ENCODE measurements around the gene EPG5.

The EPG5 gene

DNA sequence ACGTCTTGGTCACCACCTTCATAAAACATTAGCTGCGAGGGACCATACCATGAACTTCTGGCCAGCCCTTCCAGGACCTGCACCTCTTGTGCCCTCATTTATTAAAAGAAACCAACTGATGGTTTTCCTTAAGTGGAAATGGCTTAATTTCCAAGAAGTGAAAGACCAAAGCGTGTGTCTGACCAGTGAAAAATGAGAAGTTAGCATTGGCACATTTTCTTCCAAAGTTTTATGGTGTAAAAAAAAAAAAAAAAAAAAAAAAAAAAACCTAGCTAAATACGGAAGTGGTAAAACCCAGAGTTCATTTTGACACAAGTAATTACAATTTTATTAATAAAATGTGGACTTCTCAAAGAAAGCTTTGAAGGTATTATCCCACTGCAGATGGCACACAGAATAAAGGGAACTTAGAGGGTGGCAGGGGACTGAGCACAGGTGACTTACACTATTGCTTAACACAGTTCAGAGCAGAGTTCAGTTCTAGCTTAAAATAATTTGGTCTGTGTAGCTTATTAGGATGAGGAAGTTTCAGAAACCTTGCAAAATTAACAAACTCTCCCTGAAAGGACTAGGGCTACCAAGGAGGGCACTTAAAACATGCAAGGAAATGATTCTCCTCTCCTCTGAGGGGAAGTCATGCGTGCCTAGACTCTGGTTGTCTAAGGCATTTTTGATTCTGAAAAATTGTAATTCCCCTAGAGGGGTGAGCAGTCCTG is 42.2 kb upstream of the EPG5 start:
- no peak for TF ChIP-seq OSR1 (CRISPR knock-in tag; IDR thresholded peaks at IDR 0.05)
- no peak for TF ChIP-seq PPARA (CRISPR knock-in tag; IDR thresholded peaks at IDR 0.05; ENCODE audit: borderline replicate concordance)
- TF ChIP-seq, protein P1, sequence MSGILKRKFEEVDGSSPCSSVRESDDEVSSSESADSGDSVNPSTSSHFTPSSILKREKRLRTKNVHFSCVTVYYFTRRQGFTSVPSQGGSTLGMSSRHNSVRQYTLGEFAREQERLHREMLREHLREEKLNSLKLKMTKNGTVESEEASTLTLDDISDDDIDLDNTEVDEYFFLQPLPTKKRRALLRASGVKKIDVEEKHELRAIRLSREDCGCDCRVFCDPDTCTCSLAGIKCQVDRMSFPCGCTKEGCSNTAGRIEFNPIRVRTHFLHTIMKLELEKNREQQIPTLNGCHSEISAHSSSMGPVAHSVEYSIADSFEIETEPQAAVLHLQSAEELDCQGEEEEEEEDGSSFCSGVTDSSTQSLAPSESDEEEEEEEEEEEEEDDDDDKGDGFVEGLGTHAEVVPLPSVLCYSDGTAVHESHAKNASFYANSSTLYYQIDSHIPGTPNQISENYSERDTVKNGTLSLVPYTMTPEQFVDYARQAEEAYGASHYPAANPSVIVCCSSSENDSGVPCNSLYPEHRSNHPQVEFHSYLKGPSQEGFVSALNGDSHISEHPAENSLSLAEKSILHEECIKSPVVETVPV (CRISPR knock-in tag; IDR thresholded peaks at IDR 0.05): no peak
- no peak for TF ChIP-seq ESRRG (CRISPR knock-in tag; IDR thresholded peaks at IDR 0.05)
- TF ChIP-seq, protein P2, sequence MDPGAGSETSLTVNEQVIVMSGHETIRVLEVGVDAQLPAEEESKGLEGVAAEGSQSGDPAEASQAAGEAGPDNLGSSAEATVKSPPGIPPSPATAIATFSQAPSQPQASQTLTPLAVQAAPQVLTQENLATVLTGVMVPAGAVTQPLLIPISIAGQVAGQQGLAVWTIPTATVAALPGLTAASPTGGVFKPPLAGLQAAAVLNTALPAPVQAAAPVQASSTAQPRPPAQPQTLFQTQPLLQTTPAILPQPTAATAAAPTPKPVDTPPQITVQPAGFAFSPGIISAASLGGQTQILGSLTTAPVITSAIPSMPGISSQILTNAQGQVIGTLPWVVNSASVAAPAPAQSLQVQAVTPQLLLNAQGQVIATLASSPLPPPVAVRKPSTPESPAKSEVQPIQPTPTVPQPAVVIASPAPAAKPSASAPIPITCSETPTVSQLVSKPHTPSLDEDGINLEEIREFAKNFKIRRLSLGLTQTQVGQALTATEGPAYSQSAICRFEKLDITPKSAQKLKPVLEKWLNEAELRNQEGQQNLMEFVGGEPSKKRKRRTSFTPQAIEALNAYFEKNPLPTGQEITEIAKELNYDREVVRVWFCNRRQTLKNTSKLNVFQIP (CRISPR knock-in tag; IDR thresholded peaks at IDR 0.05; ENCODE audit: borderline replicate concordance, low read depth): no peak
- no peak for TF ChIP-seq ZFP3 (CRISPR knock-in tag; IDR thresholded peaks at IDR 0.05)
- TF ChIP-seq, protein P3, sequence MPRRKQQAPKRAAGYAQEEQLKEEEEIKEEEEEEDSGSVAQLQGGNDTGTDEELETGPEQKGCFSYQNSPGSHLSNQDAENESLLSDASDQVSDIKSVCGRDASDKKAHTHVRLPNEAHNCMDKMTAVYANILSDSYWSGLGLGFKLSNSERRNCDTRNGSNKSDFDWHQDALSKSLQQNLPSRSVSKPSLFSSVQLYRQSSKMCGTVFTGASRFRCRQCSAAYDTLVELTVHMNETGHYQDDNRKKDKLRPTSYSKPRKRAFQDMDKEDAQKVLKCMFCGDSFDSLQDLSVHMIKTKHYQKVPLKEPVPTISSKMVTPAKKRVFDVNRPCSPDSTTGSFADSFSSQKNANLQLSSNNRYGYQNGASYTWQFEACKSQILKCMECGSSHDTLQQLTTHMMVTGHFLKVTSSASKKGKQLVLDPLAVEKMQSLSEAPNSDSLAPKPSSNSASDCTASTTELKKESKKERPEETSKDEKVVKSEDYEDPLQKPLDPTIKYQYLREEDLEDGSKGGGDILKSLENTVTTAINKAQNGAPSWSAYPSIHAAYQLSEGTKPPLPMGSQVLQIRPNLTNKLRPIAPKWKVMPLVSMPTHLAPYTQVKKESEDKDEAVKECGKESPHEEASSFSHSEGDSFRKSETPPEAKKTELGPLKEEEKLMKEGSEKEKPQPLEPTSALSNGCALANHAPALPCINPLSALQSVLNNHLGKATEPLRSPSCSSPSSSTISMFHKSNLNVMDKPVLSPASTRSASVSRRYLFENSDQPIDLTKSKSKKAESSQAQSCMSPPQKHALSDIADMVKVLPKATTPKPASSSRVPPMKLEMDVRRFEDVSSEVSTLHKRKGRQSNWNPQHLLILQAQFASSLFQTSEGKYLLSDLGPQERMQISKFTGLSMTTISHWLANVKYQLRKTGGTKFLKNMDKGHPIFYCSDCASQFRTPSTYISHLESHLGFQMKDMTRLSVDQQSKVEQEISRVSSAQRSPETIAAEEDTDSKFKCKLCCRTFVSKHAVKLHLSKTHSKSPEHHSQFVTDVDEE (CRISPR knock-in tag; IDR thresholded peaks at IDR 0.05): no peak
- TF ChIP-seq, protein P4, sequence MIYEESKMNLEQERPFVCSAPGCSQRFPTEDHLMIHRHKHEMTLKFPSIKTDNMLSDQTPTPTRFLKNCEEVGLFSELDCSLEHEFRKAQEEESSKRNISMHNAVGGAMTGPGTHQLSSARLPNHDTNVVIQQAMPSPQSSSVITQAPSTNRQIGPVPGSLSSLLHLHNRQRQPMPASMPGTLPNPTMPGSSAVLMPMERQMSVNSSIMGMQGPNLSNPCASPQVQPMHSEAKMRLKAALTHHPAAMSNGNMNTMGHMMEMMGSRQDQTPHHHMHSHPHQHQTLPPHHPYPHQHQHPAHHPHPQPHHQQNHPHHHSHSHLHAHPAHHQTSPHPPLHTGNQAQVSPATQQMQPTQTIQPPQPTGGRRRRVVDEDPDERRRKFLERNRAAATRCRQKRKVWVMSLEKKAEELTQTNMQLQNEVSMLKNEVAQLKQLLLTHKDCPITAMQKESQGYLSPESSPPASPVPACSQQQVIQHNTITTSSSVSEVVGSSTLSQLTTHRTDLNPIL (CRISPR knock-in tag; IDR thresholded peaks at IDR 0.05; ENCODE audit: low read depth): no peak
- TF ChIP-seq ZC3H10 (CRISPR knock-in tag; IDR thresholded peaks at IDR 0.05): no peak
- no peak for TF ChIP-seq TOX (CRISPR knock-in tag; IDR thresholded peaks at IDR 0.05; ENCODE audit: borderline replicate concordance)
- TF ChIP-seq CSDC2 (CRISPR knock-in tag; IDR thresholded peaks at IDR 0.05): no peak
- TF ChIP-seq RARB (CRISPR knock-in tag; IDR thresholded peaks at IDR 0.05): no peak
- no peak for TF ChIP-seq ZFP30 (CRISPR knock-in tag; IDR thresholded peaks at IDR 0.05)
- TF ChIP-seq ZNF8 (CRISPR knock-in tag; IDR thresholded peaks at IDR 0.05): no peak
- no peak for TF ChIP-seq GLIS3 (CRISPR knock-in tag; IDR thresholded peaks at IDR 0.05)
- ATAC-seq: no peak

DNA sequence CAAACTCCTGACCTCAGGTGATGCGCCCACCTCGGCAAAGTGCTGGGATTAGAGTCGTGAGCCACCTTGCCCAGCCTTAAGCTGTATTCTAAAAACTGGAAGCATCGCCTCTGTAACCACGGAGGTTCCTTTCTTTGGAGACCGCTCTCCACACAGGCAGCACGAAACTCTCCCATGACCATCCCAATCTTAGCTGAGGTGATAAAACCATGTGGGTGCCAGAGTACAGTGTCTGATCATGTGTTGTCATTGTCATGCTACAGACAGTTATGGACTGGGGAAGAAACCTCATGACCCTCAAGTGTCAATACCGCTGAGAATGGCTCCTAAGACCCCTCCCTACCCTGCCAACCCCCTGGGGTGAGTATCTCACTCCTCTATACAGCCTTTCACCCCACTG is 41.4 kb upstream of the EPG5 start:
- ATAC-seq: no peak
- TF ChIP-seq ZNF565 (CRISPR knock-in tag; conservative IDR thresholded peaks at IDR 0.05; ENCODE audit: low read depth) (no peak), ZFP3 (CRISPR knock-in tag; IDR thresholded peaks at IDR 0.05) (no peak), ZNF70 (CRISPR knock-in tag; IDR thresholded peaks at IDR 0.05) (no peak), ZNF8 (CRISPR knock-in tag; IDR thresholded peaks at IDR 0.05) (no peak), OSR1 (CRISPR knock-in tag; IDR thresholded peaks at IDR 0.05) (no peak), RARB (CRISPR knock-in tag; IDR thresholded peaks at IDR 0.05) (no peak), PPARA (CRISPR knock-in tag; IDR thresholded peaks at IDR 0.05; ENCODE audit: borderline replicate concordance) (no peak), ISL1 (CRISPR knock-in tag; IDR thresholded peaks at IDR 0.05) (no peak), CSDC2 (CRISPR knock-in tag; IDR thresholded peaks at IDR 0.05) (no peak), GLIS3 (CRISPR knock-in tag; IDR thresholded peaks at IDR 0.05) (no peak), ESRRG (CRISPR knock-in tag; IDR thresholded peaks at IDR 0.05) (no peak), BACH2 (CRISPR knock-in tag; IDR thresholded peaks at IDR 0.05; ENCODE audit: borderline replicate concordance) (no peak), TOX (CRISPR knock-in tag; IDR thresholded peaks at IDR 0.05; ENCODE audit: borderline replicate concordance) (no peak)
- TF ChIP-seq, protein P1 (CRISPR knock-in tag; IDR thresholded peaks at IDR 0.05): no peak
- TF ChIP-seq, protein P2 (CRISPR knock-in tag; IDR thresholded peaks at IDR 0.05; ENCODE audit: borderline replicate concordance, low read depth): no peak
- TF ChIP-seq, protein P3 (CRISPR knock-in tag; IDR thresholded peaks at IDR 0.05): no peak
- TF ChIP-seq, protein P5, sequence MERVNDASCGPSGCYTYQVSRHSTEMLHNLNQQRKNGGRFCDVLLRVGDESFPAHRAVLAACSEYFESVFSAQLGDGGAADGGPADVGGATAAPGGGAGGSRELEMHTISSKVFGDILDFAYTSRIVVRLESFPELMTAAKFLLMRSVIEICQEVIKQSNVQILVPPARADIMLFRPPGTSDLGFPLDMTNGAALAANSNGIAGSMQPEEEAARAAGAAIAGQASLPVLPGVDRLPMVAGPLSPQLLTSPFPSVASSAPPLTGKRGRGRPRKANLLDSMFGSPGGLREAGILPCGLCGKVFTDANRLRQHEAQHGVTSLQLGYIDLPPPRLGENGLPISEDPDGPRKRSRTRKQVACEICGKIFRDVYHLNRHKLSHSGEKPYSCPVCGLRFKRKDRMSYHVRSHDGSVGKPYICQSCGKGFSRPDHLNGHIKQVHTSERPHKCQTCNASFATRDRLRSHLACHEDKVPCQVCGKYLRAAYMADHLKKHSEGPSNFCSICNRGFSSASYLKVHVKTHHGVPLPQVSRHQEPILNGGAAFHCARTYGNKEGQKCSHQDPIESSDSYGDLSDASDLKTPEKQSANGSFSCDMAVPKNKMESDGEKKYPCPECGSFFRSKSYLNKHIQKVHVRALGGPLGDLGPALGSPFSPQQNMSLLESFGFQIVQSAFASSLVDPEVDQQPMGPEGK (CRISPR knock-in tag; IDR thresholded peaks at IDR 0.05; ENCODE audit: borderline replicate concordance): no peak

Measured in SK-N-SH treated with all-trans-retinoic acid at 6 μM for 48 hours (cell line).